ENCODE data around the gene ACOT4. TPM values are rescaled to one million over a fixed set of nuclear protein-coding genes. Genes with fewer than 3 reads are reported as not detected.

The ACOT4 gene
- polyA plus RNA-seq, 1 experiment: 0.67 TPM

DNA sequence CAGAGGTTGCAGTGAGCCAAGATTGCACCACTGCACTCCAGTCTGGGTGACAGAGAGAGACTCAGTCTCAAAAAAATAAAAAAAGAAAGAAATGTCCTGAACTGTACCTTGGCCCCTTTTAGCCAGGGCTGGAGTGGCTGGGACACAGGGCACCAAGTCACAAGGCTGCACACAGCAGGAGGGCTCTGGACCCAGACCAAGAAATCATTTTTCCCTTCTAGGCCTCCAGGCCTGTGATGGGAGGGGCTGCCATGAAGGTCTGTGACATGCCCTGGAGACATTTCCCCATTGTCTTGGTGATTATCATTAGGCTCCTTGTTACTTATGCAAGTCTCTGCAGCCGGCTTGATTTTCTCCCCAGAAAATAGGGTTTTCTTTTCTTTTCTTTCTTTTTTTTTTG, 15.6 kb downstream of the ACOT4 start:
- H3K27me3 ChIP-seq (ENCODE audit: control insufficient read depth, insufficient read depth, low read length): no peaks in the 10 kb centered on the region
- H3K4me3 ChIP-seq (ENCODE audit: low read depth, low read length): no peak overlapping the region
- DNase-seq (ENCODE audit: low read depth): no peak
- TF ChIP-seq, protein P1, sequence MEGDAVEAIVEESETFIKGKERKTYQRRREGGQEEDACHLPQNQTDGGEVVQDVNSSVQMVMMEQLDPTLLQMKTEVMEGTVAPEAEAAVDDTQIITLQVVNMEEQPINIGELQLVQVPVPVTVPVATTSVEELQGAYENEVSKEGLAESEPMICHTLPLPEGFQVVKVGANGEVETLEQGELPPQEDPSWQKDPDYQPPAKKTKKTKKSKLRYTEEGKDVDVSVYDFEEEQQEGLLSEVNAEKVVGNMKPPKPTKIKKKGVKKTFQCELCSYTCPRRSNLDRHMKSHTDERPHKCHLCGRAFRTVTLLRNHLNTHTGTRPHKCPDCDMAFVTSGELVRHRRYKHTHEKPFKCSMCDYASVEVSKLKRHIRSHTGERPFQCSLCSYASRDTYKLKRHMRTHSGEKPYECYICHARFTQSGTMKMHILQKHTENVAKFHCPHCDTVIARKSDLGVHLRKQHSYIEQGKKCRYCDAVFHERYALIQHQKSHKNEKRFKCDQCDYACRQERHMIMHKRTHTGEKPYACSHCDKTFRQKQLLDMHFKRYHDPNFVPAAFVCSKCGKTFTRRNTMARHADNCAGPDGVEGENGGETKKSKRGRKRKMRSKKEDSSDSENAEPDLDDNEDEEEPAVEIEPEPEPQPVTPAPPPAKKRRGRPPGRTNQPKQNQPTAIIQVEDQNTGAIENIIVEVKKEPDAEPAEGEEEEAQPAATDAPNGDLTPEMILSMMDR (IDR thresholded peaks at IDR 0.05; ENCODE audit: insufficient read depth, low read depth, low read length): no peak
- ChIA-PET CTCF (no interaction called here), POLR2A (no interaction called here)
- H3K36me3 ChIP-seq (ENCODE audit: control insufficient read depth, insufficient read depth, low read length): no peaks in the 10 kb centered on the region

DNA sequence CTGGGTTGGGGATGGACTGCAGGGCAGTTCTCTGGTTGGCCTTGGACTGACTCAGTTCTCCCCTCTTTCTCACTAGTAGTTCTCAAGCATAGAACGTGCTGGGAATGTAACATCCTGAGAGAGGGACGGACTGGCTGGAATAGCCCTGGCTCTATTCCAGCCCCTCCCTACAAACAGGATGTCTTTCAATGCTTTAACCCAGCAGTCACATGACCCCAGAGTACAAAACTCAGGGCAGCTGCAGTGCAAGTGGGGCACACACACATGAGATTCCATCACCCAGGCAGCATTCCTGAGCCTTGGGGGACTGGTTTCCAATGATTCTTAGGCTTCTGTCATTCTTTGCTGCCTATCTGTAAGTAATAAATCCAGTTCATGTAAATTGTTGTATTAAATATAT, 19.0 kb downstream of the ACOT4 start:
- ChIA-PET CTCF (no interaction called here), POLR2A (interaction anchor here (0.6 kb wide), 1 partner anchor 16 kb away, joined by 15 read pairs; no protein-coding TSS in a partner anchor)
- Histone ChIP-seq H3K36me3 (ENCODE audit: control insufficient read depth, insufficient read depth, low read length) (no peaks in the 10 kb centered on the region), H3K27me3 (ENCODE audit: control insufficient read depth, insufficient read depth, low read length) (no peaks in the 10 kb centered on the region), H3K4me3 (ENCODE audit: low read depth, low read length) (no peak overlapping the region)
- DNase-seq (ENCODE audit: low read depth): no peak
- TF ChIP-seq, protein P1 (IDR thresholded peaks at IDR 0.05; ENCODE audit: insufficient read depth, low read depth, low read length): no peak

DNA sequence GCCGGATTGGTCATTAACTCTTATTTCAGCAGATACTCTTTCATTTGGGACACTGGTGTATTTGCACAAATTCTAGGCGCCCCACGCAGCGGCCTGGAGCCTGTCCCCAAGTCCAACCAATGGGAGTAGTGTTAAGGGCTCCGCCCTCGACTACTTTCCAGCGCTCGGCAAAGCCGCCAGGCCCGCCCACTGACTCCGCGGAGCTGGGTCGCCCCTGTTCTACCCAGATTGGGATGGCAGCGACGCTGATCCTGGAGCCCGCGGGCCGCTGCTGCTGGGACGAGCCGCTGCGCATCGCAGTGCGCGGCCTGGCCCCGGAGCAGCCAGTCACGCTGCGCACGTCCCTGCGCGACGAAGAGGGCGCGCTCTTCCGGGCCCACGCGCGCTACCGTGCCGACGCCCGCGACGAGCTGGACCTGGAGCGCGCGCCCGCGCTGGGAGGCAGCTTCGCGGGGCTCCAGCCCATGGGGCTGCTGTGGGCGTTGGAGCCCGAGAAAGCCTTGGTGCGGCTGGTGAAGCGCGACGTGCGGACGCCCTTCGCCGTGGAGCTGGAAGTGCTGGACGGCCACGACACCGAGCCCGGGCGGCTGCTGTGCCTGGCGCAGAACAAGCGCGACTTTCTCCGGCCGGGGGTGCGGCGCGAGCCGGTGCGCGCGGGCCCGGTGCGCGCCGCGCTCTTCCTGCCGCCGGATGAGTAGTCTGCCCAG, 20.8 kb downstream of the ACOT4 start, which contains the start of gene ACOT6:
ACOT6 (plus strand) TSS at position 179 of the 707 bp plus-strand sequence; CDS start at position 234, 55 bp downstream.
- TF ChIP-seq, protein P1 (IDR thresholded peaks at IDR 0.05; ENCODE audit: insufficient read depth, low read depth, low read length): no peak
- Histone ChIP-seq H3K36me3 (ENCODE audit: control insufficient read depth, insufficient read depth, low read length) (no peaks in the 10 kb centered on the region), H3K4me3 (ENCODE audit: low read depth, low read length) (peak within 1 kb of the TSS; percentile 57), H3K27me3 (ENCODE audit: control insufficient read depth, insufficient read depth, low read length) (no peaks in the 10 kb centered on the region)
- DNase-seq (ENCODE audit: low read depth): peak; percentile 10
- POLR2A ChIA-PET: interaction anchor here (0.5 kb wide), 1 partner anchor 351 kb away, joined by 16 read pairs; no protein-coding TSS in a partner anchor
- CTCF ChIA-PET: interaction anchor here (0.7 to 1.4 kb wide), 5 partner anchors 20 to 120 kb away, joined by 3 to 6 read pairs (median 3); no protein-coding TSS in a partner anchor

DNA sequence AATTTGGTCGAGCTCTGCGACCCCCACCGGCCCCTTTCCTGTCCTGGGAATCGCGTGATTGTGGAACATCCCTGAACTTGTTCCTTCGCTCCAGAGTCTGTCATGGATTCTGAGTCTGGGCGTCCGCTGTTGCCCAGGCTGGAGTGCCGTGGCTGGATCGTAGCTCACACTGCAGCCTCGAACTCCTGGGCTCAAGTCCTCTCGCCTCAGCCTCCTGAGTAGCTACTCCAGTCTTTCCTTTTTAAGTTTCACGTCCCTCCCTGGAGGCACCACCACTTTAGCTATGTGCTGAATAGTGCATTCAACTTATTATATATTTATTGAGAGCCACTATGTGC, 21.3 kb downstream of the ACOT4 start:
- CTCF ChIA-PET: interaction anchor here (0.7 to 1.4 kb wide), 4 partner anchors 20 to 121 kb away, joined by 3 to 6 read pairs (median 4); no protein-coding TSS in a partner anchor
- DNase-seq (ENCODE audit: low read depth): no peak

DNA sequence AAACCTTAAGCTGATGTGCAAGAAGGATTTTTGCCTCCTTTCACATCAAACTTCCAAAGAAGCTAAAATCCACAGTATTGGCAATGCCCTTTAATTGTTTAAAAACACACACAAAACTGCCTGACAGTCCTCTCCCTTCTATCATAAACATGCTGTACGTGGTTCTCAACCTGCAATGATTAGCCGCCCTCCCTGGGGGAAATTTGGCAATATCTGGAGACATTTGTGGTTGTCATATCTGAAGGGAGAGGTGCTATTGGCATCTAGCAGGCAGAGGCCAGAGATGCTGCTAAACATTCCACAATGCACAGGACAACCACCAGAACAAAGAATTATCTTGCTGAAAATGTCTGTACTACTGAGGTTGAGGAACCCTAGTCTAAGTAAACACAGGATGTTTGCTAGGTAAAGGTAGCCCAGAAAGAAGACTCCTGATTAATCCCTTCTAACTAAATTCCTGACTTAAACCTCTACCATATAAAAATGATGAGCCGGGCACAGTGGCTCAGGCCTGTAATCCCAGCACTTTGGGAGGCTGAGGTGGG, 21.8 kb downstream of the ACOT4 start:
- no peak overlapping the region for H3K4me3 ChIP-seq (ENCODE audit: low read depth, low read length)
- POLR2A ChIA-PET: interaction anchor here (0.5 kb wide), 1 partner anchor 352 kb away, joined by 16 read pairs; no protein-coding TSS in a partner anchor

More for the DNA sequence above, 21.3 kb downstream of the ACOT4 start:
- POLR2A ChIA-PET: interaction anchor here (0.5 kb wide), 1 partner anchor 352 kb away, joined by 16 read pairs; no protein-coding TSS in a partner anchor
- TF ChIP-seq, protein P1 (IDR thresholded peaks at IDR 0.05; ENCODE audit: insufficient read depth, low read depth, low read length): no peak
- H3K4me3 ChIP-seq (ENCODE audit: low read depth, low read length): peak overlapping the region; percentile 57
- no peaks in the 10 kb centered on the region for H3K36me3 ChIP-seq (ENCODE audit: control insufficient read depth, insufficient read depth, low read length)
- no peaks in the 10 kb centered on the region for H3K27me3 ChIP-seq (ENCODE audit: control insufficient read depth, insufficient read depth, low read length)

More for the DNA sequence above, 21.8 kb downstream of the ACOT4 start:
- TF ChIP-seq, protein P1 (IDR thresholded peaks at IDR 0.05; ENCODE audit: insufficient read depth, low read depth, low read length): no peak
- no peak for DNase-seq (ENCODE audit: low read depth)
- H3K36me3 ChIP-seq (ENCODE audit: control insufficient read depth, insufficient read depth, low read length): no peaks in the 10 kb centered on the region
- no peaks in the 10 kb centered on the region for H3K27me3 ChIP-seq (ENCODE audit: control insufficient read depth, insufficient read depth, low read length)
- CTCF ChIA-PET: interaction anchor here (1.1 to 1.4 kb wide), 3 partner anchors 19 to 106 kb away, joined by 3 to 6 read pairs (median 6); no protein-coding TSS in a partner anchor
